Esophagus muscularis mucosa (tissue), 4 donors: ENCODE measurements around the gene TJP1. TPM values are rescaled to one million over a fixed set of nuclear protein-coding genes. Genes with fewer than 3 reads are reported as not detected.
"Not testable (repeated sequence)": the region's sequence is repeated elsewhere in the genome, so short reads cannot be mapped to it uniquely, and the experiment has no call there.

Source experiments
- DNase-seq: peaks from one replicate; pipeline ENCODE4 v3.0.0-alpha.2; 2017; ENCODE audit errors: extremely low spot score
- H3K27ac ChIP-seq, 4 donors: fragments of 200-600 bp; sonication (generic); replicated peaks in 1 of 4; 1 replicate in 3 of 4; 2 replicates in 1 of 4; pipeline ENCODE4 v1.5.1; 2016 to 2019; ENCODE audit warnings: mild to moderate bottlenecking in 1 of 4
- H3K27me3 ChIP-seq, 4 donors: fragments of 200-600 bp; sonication (generic); one replicate each; pipeline versions ENCODE4 v1.5.1 to v1.6.0; 2016 to 2019
- H3K36me3 ChIP-seq, 4 donors: fragments of 200-600 bp; sonication (generic); one replicate each; pipeline ENCODE4 v1.5.1; 2016 to 2019
- H3K4me1 ChIP-seq, 4 donors: fragments of 200-600 bp; sonication (generic); one replicate each; pipeline ENCODE4 v1.5.1; 2016 to 2019
- H3K4me3 ChIP-seq, 4 donors: fragments of 200-600 bp; sonication (generic); 1 replicate in 2 of 4; 2 replicates in 2 of 4; pipeline ENCODE4 v1.5.1; 2016 to 2019; ENCODE audit warnings: mild to moderate bottlenecking in 4 of 4, moderate library complexity in 1 of 4
- H3K9me3 ChIP-seq, 4 donors: fragments of 200-600 bp; sonication (generic); 1 replicate in 3 of 4; 2 replicates in 1 of 4; pipeline ENCODE4 v1.5.1; 2016 to 2019
- CTCF ChIP-seq, 3 experiments: fragments of 200-600 bp in 2 of 3; fragments of 450-650 bp in 1 of 3; sonication (generic) in 2 of 3; IDR thresholded peaks; one replicate each; pipeline ENCODE4 v1.5.1; 2017 to 2019; ENCODE audit warnings: antibody characterized with exemption in 3 of 3, mild to moderate bottlenecking in 2 of 3, moderate library complexity in 1 of 3
- EP300 ChIP-seq: sonication (generic); formaldehyde crosslinking; IDR thresholded peaks from one replicate; pipeline ENCODE4 v1.6.1; 2017; ENCODE audit warnings: antibody characterized with exemption
- POLR2A ChIP-seq: fragments of 450-650 bp; IDR thresholded peaks from one replicate; pipeline ENCODE4 v1.6.1; 2017; ENCODE audit warnings: antibody characterized with exemption, moderate library complexity, mild to moderate bottlenecking, low read depth
- POLR2AphosphoS5 ChIP-seq, 2 donors: sonication (generic); formaldehyde crosslinking; IDR thresholded peaks; one replicate each; pipeline ENCODE4 v1.6.1; 2017; ENCODE audit warnings: antibody characterized with exemption in 2 of 2
- whole genome bisulfite sequencing: methylation state at CpG from one replicate; pipeline ENCODE4 v1.1.5; 2018; 5-methylcytosine and 5-hydroxymethylcytosine counted together
- intact Hi-C: fragments of 100-400 bp; cut with DNase I; formaldehyde crosslinking; loops from one replicate; pipeline ENCODE4 v1.15.1; 2023
- total RNA-seq, 4 donors: library from RNA; depleted of rRNA; stranded (reverse); fragments of >200 nt; gene quantifications; one replicate each; pipeline versions ENCODE4 v1.1.0 to v1.2.1, GENCODE V29; 2016

TJP1 gene
- total RNA-seq, 4 donors from 2014 or later = 69.4 to 108 (median 90.2) TPM

- intact Hi-C loops = no loop called here
- no peak overlapping the region for H3K27ac ChIP-seq
- peaks cover 21 to 93% (median 57%) of the 10 kb centered on the region in 4 donors for H3K36me3 ChIP-seq
- WGBS = 58% methylated on average over 5 of the region's 5 CpGs
- peaks cover 6 to 14% (median 8%) of the 10 kb centered on the region in 4 donors for H3K4me1 ChIP-seq
- no peaks in the 10 kb centered on the region for H3K27me3 ChIP-seq
- no peak for TF ChIP-seq CTCF (IDR thresholded peaks at IDR 0.05)
- TF ChIP-seq POLR2AphosphoS5 (IDR thresholded peaks at IDR 0.05) = no peak
- TF ChIP-seq EP300 = no peak
- TF ChIP-seq POLR2A = no peak
- no peak overlapping the region for H3K4me3 ChIP-seq
- H3K9me3 ChIP-seq = no peaks in the 10 kb centered on the region
- DNase-seq = no peak
These were observed 87.2 kb downstream of the TJP1 start for GRCh38 chr15:29734917-29735572.

- H3K9me3 ChIP-seq = no peaks in the 10 kb centered on the region
- H3K27me3 ChIP-seq = no peaks in the 10 kb centered on the region
- no peak overlapping the region for H3K27ac ChIP-seq
- no peak overlapping the region for H3K4me3 ChIP-seq
- no peak for DNase-seq
- intact Hi-C loops = no loop called here
- peaks cover 27 to 97% (median 60%) of the 10 kb centered on the region in 4 donors for H3K36me3 ChIP-seq
- 89% methylated on average over 3 of the region's 3 CpGs for WGBS
- TF ChIP-seq POLR2AphosphoS5 (IDR thresholded peaks at IDR 0.05) = no peak
- no peak for TF ChIP-seq CTCF (IDR thresholded peaks at IDR 0.05)
- no peak for TF ChIP-seq POLR2A
- no peak for TF ChIP-seq EP300
- H3K4me1 ChIP-seq = peaks cover 6 to 10% (median 8%) of the 10 kb centered on the region in 4 donors
These were observed 90.4 kb downstream of the TJP1 start for GRCh38 chr15:29731865-29732264.

- H3K4me1 ChIP-seq, H3K9me3 ChIP-seq, intact Hi-C loops, H3K27me3 ChIP-seq, DNase-seq, H3K27ac ChIP-seq, H3K4me3 ChIP-seq: not testable (repeated sequence)
- WGBS = 90% methylated on average over 15 of the region's 15 CpGs
- H3K36me3 ChIP-seq = peaks cover 35 to 98% (median 68%) of the 10 kb centered on the region in 4 donors
These were observed 91.8 kb downstream of the TJP1 start for GRCh38 chr15:29730471-29730870.

- no peak overlapping the region for H3K4me3 ChIP-seq
- no peaks in the 10 kb centered on the region for H3K9me3 ChIP-seq
- H3K27ac ChIP-seq = no peak overlapping the region
- no peaks in the 10 kb centered on the region for H3K27me3 ChIP-seq
- no peaks in the 10 kb centered on the region for H3K4me1 ChIP-seq
- TF ChIP-seq POLR2AphosphoS5 (IDR thresholded peaks at IDR 0.05) (no peak), POLR2A (no peak), CTCF (IDR thresholded peaks at IDR 0.05) (no peak), EP300 (no peak)
- peaks cover 44 to 98% (median 78%) of the 10 kb centered on the region in 4 donors for H3K36me3 ChIP-seq
- 54% methylated on average over 2 of the region's 2 CpGs for WGBS
- intact Hi-C loops = no loop called here
- DNase-seq = no peak
These were observed 93.8 kb downstream of the TJP1 start for GRCh38 chr15:29728418-29728817.

GRCh38 chr15:29727871-29728270, 94.4 kb downstream of the TJP1 start:
- H3K27ac ChIP-seq = no peak overlapping the region
- DNase-seq = no peak
- no peaks in the 10 kb centered on the region for H3K9me3 ChIP-seq
- no peak overlapping the region for H3K4me3 ChIP-seq
- peaks cover 38 to 98% (median 78%) of the 10 kb centered on the region in 4 donors for H3K36me3 ChIP-seq
- 95% methylated on average over 5 of the region's 5 CpGs for WGBS
- H3K4me1 ChIP-seq = no peaks in the 10 kb centered on the region
- no peak for TF ChIP-seq POLR2AphosphoS5 (IDR thresholded peaks at IDR 0.05)
- no peak for TF ChIP-seq CTCF (IDR thresholded peaks at IDR 0.05)
- no peak for TF ChIP-seq POLR2A
- TF ChIP-seq EP300 = no peak
- H3K27me3 ChIP-seq = no peaks in the 10 kb centered on the region
- intact Hi-C loops = no loop called here
